Ovary (tissue), 9 donors: ENCODE measurements around the gene TEX12. TPM values are rescaled to one million over a fixed set of nuclear protein-coding genes. Genes with fewer than 3 reads are reported as not detected.
A peak's percentile ranks its signal among the peaks of the same experiment; 100 is the strongest.

Experiments used
- DNase-seq, 5 donors: peaks; one replicate each; pipeline ENCODE4 v3.0.0-alpha.2; 2019 to 2020
- H3K27ac ChIP-seq, 2 donors: fragments of 200-600 bp; one replicate each; pipeline versions ENCODE4 v1.5.1 to v1.8.0; 2019 to 2022
- H3K27me3 ChIP-seq: fragments of 200-600 bp; one replicate; pipeline ENCODE4 v1.8.0; 2022
- H3K36me3 ChIP-seq: fragments of 200-600 bp; sonication (generic); one replicate; pipeline ENCODE4 v1.5.1; 2019
- H3K4me1 ChIP-seq: one replicate; pipeline ENCODE4 v1.8.1; 2013; ENCODE audit warnings: mild to moderate bottlenecking, moderate library complexity; ENCODE audit not compliant: insufficient read depth
- H3K4me3 ChIP-seq: fragments of 200-600 bp; sonication (generic); one replicate; pipeline ENCODE4 v1.5.1; 2017
- H3K9me3 ChIP-seq, 2 donors: fragments of 200-600 bp in 1 of 2; sonication (generic) in 1 of 2; one replicate each; pipeline versions ENCODE4 v1.5.1 to v1.8.1; 2013 to 2019; ENCODE audit warnings: mild to moderate bottlenecking in 1 of 2, moderate library complexity in 1 of 2
- EP300 ChIP-seq: sonication (generic); formaldehyde crosslinking; IDR thresholded peaks from one replicate; pipeline ENCODE4 v1.6.1; 2017; ENCODE audit warnings: antibody characterized with exemption
- POLR2A ChIP-seq: fragments of 450-650 bp; IDR thresholded peaks from one replicate; pipeline ENCODE4 v1.6.1; 2017; ENCODE audit warnings: antibody characterized with exemption, mild to moderate bottlenecking, moderate library complexity
- WGBS, 3 donors: extraction: QIAGEN DNeasy Blood & Tissue Kit in 1 of 3; methylation state at CpG; one replicate each; pipeline versions ENCODE4 v1.1.5 to v1.1.7; 2013 to 2017; 5-methylcytosine and 5-hydroxymethylcytosine counted together
- intact Hi-C, 4 donors: fragments of 100-400 bp; cut with DNase I; formaldehyde crosslinking; loops; one replicate each; pipeline versions ENCODE4 v1.11.0 to v1.15.1; 2022 to 2023
- polyA plus RNA-seq, 2 donors: library from polyadenylated mRNA; stranded (reverse); fragments of 200-250 nt in 1 of 2; fragments of 350-450 nt in 1 of 2; fragmentation: Illumina TruSeq in 1 of 2; extraction: RNeasy Lipid Tissue Mini Kit (QIAGEN cat#74804) in 1 of 2; gene quantifications; one replicate each; pipeline ENCODE4 v1.2.3, GENCODE V29; 2013 to 2014
- total RNA-seq, 7 donors: library from RNA; depleted of rRNA in 2 of 7; stranded (reverse); fragments of >200 nt in 2 of 7; fragmentation: NEBNext Ultra II Directional in 3 of 7; extraction: Animal tissue kit (Norgen Biotek cat#: 25700) in 3 of 7; gene quantifications; one replicate each; pipeline versions ENCODE4 v1.1.0 to v1.2.4, GENCODE V29; 2016 to 2023
- TF ChIP-seq, protein P1 (sequence below), 3 donors: fragments of 450-650 bp in 2 of 3; fragments of 200-600 bp in 1 of 3; IDR thresholded peaks; one replicate each; pipeline versions ENCODE4 v1.5.1 to v1.8.0; 2016 to 2022; ENCODE audit warnings: antibody characterized with exemption in 3 of 3, mild to moderate bottlenecking in 1 of 3
- donor health status: DM: no; HTN: no; CAD: no; lungs with moderate emphysema.
- donor health status: DM: no; HTN: no; CAD: no.
- donor health status: Bipolar disorder and iron deficiency.
- donor health status: DM: yes; HTN: yes; CAD: no.
- donor health status: DM: no; HTN: no; CAD: no.
- donor health status: DM: yes; HTN: yes; CAD: no.

Gene TEX12
- total and polyA plus RNA-seq, 9 donors, result 0.11 to 1.3 (median 0.52) TPM; not detected in 1

DNA sequence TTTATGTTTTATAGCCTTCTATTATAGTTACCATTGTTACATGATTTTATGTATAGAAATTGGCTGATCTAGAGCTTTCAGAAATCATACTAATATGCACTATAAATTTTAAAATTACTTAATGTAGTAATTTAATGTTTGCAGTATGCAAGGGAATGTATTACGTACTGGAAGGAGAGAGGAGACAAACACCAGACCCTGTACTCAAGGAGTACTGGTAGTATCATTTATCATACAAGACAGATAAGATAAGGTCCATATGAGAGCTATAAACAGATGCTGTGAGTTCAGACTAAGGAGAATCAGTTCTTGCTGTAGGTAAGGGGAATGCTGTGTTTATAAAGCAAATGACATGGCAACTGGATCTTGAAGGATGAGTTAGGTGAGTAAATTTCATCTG lies 8.9 kb downstream of the TEX12 start:
- whole genome bisulfite sequencing, 3 donors, result 63 to 89% (median 77%) methylated on average over 1 of the region's 1 CpG
- H3K27ac ChIP-seq, result no peak overlapping the region
- H3K4me1 ChIP-seq, result peaks cover 2% of the 10 kb centered on the region
- no peaks in the 10 kb centered on the region for H3K9me3 ChIP-seq
- no peaks in the 10 kb centered on the region for H3K36me3 ChIP-seq
- no peak for DNase-seq
- TF ChIP-seq EP300, result no peak
- TF ChIP-seq, protein P1, sequence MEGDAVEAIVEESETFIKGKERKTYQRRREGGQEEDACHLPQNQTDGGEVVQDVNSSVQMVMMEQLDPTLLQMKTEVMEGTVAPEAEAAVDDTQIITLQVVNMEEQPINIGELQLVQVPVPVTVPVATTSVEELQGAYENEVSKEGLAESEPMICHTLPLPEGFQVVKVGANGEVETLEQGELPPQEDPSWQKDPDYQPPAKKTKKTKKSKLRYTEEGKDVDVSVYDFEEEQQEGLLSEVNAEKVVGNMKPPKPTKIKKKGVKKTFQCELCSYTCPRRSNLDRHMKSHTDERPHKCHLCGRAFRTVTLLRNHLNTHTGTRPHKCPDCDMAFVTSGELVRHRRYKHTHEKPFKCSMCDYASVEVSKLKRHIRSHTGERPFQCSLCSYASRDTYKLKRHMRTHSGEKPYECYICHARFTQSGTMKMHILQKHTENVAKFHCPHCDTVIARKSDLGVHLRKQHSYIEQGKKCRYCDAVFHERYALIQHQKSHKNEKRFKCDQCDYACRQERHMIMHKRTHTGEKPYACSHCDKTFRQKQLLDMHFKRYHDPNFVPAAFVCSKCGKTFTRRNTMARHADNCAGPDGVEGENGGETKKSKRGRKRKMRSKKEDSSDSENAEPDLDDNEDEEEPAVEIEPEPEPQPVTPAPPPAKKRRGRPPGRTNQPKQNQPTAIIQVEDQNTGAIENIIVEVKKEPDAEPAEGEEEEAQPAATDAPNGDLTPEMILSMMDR (IDR thresholded peaks at IDR 0.05), result no peak
- TF ChIP-seq POLR2A, result no peak
- intact Hi-C loops, result no loop called here
- peak overlapping the region; percentile 21 for H3K4me3 ChIP-seq
- no peaks in the 10 kb centered on the region for H3K27me3 ChIP-seq

DNA sequence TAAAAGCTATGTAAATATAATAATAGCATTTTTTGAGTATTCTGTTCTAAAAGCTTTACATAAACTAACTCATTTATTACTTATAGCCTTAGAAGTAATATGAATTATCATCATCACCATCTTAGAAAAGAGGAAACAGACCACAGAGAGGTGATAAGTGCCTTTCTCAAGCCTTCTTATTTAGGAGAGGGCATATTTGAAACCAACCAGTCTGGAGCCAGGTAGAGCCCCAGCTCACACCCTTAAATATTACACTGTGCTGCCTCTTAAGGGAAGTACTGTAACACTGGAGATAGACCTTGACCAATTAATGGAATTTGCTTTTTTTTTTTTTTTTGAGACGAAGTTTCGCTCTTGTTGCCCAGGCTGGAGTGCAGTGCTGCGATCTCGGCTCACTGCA lies 10.4 kb downstream of the TEX12 start:
- peaks cover 2% of the 10 kb centered on the region for H3K4me1 ChIP-seq
- DNase-seq, result no peak
- H3K4me3 ChIP-seq, result no peak overlapping the region
- no peaks in the 10 kb centered on the region for H3K36me3 ChIP-seq
- 83 to 89% (median 85%) methylated on average over 4 of the region's 4 CpGs for WGBS, 3 donors
- no peaks in the 10 kb centered on the region for H3K9me3 ChIP-seq
- H3K27ac ChIP-seq, result no peak overlapping the region
- TF ChIP-seq POLR2A, result no peak
- TF ChIP-seq EP300, result no peak
- TF ChIP-seq, protein P1 (IDR thresholded peaks at IDR 0.05), result no peak
- intact Hi-C loops, result no loop called here
- no peaks in the 10 kb centered on the region for H3K27me3 ChIP-seq

DNA sequence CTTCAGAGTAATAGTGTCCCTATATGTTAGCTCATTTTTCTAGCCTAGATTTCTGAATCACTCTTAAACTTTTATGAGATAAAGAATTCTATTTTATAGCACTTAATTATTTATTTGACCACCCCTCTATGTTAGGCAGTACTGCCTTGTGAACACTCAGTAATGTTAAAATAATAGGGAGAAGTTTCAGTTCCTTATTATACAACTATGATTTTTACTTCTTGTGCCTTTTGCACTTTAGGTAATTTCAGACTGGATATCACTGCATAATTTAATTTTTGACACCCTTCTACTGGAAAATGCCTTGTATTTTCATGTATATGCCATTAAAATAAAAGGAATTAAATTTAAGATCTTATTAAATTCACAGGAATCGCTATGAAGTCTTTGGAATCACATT lies 11.3 kb downstream of the TEX12 start:
- Histone ChIP-seq H3K27me3 (no peaks in the 10 kb centered on the region), H3K4me1 (peaks cover 2% of the 10 kb centered on the region), H3K27ac (no peak overlapping the region), H3K36me3 (no peaks in the 10 kb centered on the region), H3K9me3 (no peaks in the 10 kb centered on the region), H3K4me3 (no peak overlapping the region)
- intact Hi-C loops, result no loop called here
- 96 to 98% (median 97%) methylated on average over 1 of the region's 1 CpG for WGBS, 3 donors
- no peak for DNase-seq
- TF ChIP-seq, protein P1 (IDR thresholded peaks at IDR 0.05), result no peak
- TF ChIP-seq POLR2A (no peak), EP300 (no peak)

DNA sequence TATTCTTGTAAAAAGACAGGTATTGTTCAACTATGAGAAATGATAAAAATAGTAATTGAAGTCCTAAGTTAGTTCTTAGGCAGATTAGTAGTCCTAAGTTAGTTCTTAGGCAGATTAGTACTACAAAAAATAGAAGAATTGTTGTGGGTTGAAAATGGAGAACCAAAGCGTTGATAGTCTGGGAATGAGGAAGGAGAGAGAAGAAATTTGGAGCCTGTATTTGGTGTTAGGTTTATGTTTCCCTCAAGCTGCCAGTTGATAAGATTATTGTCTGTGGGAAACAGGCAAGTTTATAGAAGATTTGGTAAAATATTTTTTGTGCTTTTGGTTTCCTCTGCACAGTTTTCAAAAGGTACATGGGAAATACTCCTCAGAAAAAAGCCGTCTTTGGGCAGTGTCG lies 11.8 kb downstream of the TEX12 start:
- H3K27me3 ChIP-seq, result no peaks in the 10 kb centered on the region
- H3K27ac ChIP-seq, result no peak overlapping the region
- no peaks in the 10 kb centered on the region for H3K9me3 ChIP-seq
- H3K4me1 ChIP-seq, result peaks cover 2% of the 10 kb centered on the region
- H3K36me3 ChIP-seq, result no peaks in the 10 kb centered on the region
- intact Hi-C loops, result no loop called here
- 37 to 60% (median 51%) methylated on average over 3 of the region's 3 CpGs for WGBS, 3 donors
- H3K4me3 ChIP-seq, result no peak overlapping the region
- TF ChIP-seq EP300, result no peak
- TF ChIP-seq, protein P1 (IDR thresholded peaks at IDR 0.05), result no peak
- TF ChIP-seq POLR2A, result no peak
- DNase-seq, result no peak

DNA sequence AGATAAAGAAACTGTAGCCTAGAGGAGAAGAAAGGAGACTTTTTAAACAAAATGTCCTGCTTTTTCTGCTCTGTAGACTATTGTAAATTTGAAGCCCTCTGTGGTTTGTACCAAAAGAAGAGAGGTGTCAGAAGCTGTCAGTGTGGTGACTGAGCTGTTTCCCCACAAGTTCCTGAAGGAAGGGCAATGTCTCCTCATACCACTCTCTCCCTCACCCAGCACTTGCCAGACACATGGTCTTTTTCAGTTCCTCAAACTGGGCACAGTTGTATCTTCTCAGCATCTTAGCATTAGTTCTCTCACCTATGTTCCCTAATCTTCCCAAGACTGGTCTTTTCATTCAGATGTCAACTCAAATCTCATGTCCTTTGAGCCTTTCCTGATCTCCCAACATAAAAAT lies 12.4 kb downstream of the TEX12 start:
- H3K4me3 ChIP-seq, result no peak overlapping the region

More for the DNA sequence above, 12.4 kb downstream of the TEX12 start:
- DNase-seq, result no peak
- Histone ChIP-seq H3K27me3 (no peaks in the 10 kb centered on the region), H3K36me3 (no peaks in the 10 kb centered on the region), H3K4me1 (peaks cover 2% of the 10 kb centered on the region), H3K9me3 (no peaks in the 10 kb centered on the region), H3K27ac (no peak overlapping the region)
- intact Hi-C loops, result no loop called here
- TF ChIP-seq POLR2A (no peak), EP300 (no peak)
